Measurements from ENCODE around the gene AGMO.

- TF ChIP-seq CTCF (conservative IDR thresholded peaks at IDR 0.05 in 1 of 2, IDR thresholded peaks at IDR 0.05 in 1 of 2; ENCODE audit: extremely low read depth in 1 of 2, insufficient read depth in 1 of 2, low read depth in 1 of 2, low read length in 2 of 2): no peak
- TF ChIP-seq EZH2 (IDR thresholded peaks at IDR 0.05; ENCODE audit: borderline replicate concordance, low read length): no peak
Measured at GRCh38 chr7:15400440-15400839, 161.4 kb downstream of the AGMO start.
